ENCODE measurements around the gene LDB2. TPM values are rescaled to one million over a fixed set of nuclear protein-coding genes. Genes with fewer than 3 reads are reported as not detected.

LDB2 gene
- total RNA-seq, 4 donors from 2014 or later = 26.4 to 62.7 (median 40.7) TPM

DNA sequence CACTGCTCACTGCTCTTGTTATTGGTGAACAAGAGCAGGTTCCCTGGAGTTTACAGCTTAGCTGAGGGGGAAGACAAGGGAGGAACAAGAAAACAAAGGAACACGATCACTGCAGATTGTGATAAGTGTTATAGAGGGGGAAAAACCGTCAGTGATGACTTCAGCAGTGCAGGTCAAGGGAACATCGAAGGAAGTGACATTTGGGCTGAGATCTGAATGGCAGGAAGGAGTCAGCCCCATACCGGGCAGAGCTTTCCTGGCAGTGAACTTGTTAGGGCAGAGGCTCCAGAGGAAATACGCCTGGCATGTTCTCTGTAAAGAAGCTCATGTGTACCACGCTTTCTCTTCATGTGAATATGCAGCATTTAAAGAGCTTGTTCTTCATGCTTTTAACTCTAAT lies 78.1 kb downstream of the LDB2 start:
- Histone ChIP-seq H3K9me3 (no peaks in the 10 kb centered on the region), H3K27ac (no peak overlapping the region), H3K36me3 (no peaks in the 10 kb centered on the region), H3K27me3 (no peaks in the 10 kb centered on the region), H3K4me1 (no peaks in the 10 kb centered on the region), H3K4me3 (no peak overlapping the region)
- DNase-seq (ENCODE audit: low spot score in 2 of 2) = no peak
- TF ChIP-seq EP300 (IDR thresholded peaks at IDR 0.05) (peak in 1 of 2 donors; percentile 69), POLR2A (IDR thresholded peaks at IDR 0.05) (no peak)
- 26 to 29% methylated on average over 6 of the region's 6 CpGs for WGBS, 2 donors

DNA sequence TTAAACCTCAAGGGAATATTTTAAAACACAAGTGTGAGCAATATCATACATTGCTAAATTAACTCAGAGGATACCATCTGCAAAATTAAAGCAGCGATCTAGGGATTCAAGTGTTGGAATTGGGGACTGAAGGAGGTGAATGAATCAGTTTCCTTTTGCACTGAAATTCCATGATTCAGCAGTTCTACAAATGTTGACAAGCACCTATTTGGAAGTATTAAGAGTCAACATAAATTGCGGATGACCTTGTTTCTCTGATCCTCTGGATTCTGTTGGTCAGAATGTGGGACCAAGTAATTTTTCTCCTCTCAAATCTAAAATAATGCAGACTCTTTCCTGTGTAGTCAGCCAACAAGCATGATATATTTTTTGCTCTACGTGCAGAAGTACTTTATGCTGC lies 78.8 kb downstream of the LDB2 start:
- TF ChIP-seq POLR2A (IDR thresholded peaks at IDR 0.05) (no peak), EP300 (IDR thresholded peaks at IDR 0.05) (no peak)
- TF ChIP-seq, protein P1, sequence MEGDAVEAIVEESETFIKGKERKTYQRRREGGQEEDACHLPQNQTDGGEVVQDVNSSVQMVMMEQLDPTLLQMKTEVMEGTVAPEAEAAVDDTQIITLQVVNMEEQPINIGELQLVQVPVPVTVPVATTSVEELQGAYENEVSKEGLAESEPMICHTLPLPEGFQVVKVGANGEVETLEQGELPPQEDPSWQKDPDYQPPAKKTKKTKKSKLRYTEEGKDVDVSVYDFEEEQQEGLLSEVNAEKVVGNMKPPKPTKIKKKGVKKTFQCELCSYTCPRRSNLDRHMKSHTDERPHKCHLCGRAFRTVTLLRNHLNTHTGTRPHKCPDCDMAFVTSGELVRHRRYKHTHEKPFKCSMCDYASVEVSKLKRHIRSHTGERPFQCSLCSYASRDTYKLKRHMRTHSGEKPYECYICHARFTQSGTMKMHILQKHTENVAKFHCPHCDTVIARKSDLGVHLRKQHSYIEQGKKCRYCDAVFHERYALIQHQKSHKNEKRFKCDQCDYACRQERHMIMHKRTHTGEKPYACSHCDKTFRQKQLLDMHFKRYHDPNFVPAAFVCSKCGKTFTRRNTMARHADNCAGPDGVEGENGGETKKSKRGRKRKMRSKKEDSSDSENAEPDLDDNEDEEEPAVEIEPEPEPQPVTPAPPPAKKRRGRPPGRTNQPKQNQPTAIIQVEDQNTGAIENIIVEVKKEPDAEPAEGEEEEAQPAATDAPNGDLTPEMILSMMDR (IDR thresholded peaks at IDR 0.05) = no peak
- no peaks in the 10 kb centered on the region for H3K4me1 ChIP-seq
- H3K9me3 ChIP-seq = no peaks in the 10 kb centered on the region
- no peak overlapping the region for H3K27ac ChIP-seq
- H3K27me3 ChIP-seq = no peaks in the 10 kb centered on the region
- no peaks in the 10 kb centered on the region for H3K36me3 ChIP-seq
- WGBS, 2 donors = 79 to 82% methylated on average over 3 of the region's 3 CpGs
- H3K4me3 ChIP-seq = no peak overlapping the region
- DNase-seq (ENCODE audit: low spot score in 2 of 2) = no peak

DNA sequence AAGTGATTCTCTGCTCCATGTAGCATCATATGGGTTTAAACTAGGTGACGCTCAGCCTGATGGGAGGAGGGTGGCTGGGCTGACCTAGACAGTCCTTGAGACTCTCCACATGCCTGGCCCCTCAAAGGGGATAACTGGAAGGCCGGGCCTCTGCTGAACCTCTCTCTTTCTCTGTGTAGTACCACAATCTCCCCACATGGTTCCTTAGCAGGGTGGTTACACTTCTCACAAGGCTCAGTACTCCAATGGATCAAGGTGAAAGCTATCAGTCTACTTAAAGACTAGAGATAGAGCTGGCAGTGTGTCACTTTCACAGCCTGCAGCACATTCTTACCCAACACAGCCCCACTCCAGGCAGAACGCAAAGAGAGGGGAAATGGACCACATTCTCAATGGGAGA lies 80.4 kb downstream of the LDB2 start:
- H3K36me3 ChIP-seq = no peaks in the 10 kb centered on the region
- 87 to 88% methylated on average over 3 of the region's 3 CpGs for WGBS, 2 donors

DNA sequence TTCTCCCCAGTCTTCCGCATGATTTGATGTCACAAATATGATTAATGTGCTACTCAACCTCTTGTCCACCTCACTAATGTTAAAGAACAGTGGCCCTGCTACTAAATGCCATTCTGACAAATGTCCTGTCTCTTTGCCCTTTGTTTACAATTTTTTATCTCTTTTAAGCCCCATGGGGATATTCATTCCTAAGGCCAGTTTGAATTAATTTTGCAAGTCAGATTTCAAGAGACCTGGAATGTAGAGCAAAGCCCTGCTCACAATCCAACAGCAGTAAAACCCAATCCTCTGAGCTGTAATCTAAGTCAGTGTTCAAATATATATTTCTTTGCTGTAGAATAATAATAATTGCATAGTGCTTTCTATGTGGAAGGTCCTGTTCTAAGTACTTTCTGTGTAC lies 81.2 kb downstream of the LDB2 start:
- Histone ChIP-seq H3K36me3 (no peaks in the 10 kb centered on the region), H3K27me3 (no peaks in the 10 kb centered on the region), H3K4me1 (no peaks in the 10 kb centered on the region), H3K4me3 (no peak overlapping the region), H3K9me3 (no peaks in the 10 kb centered on the region), H3K27ac (no peak overlapping the region)
- DNase-seq (ENCODE audit: low spot score in 2 of 2) = no peak
- 87 to 88% methylated on average over 1 of the region's 1 CpG for WGBS, 2 donors
- TF ChIP-seq POLR2A (IDR thresholded peaks at IDR 0.05) (no peak), EP300 (IDR thresholded peaks at IDR 0.05) (no peak)
- TF ChIP-seq, protein P1 (IDR thresholded peaks at IDR 0.05) = no peak

More for the DNA sequence above, 80.4 kb downstream of the LDB2 start:
- DNase-seq (ENCODE audit: low spot score in 2 of 2) = no peak
- Histone ChIP-seq H3K9me3 (no peaks in the 10 kb centered on the region), H3K27me3 (no peaks in the 10 kb centered on the region), H3K27ac (no peak overlapping the region), H3K4me1 (no peaks in the 10 kb centered on the region), H3K4me3 (no peak overlapping the region)
- TF ChIP-seq EP300 (IDR thresholded peaks at IDR 0.05) (no peak), POLR2A (IDR thresholded peaks at IDR 0.05) (no peak)
- TF ChIP-seq, protein P1 (IDR thresholded peaks at IDR 0.05) = no peak

DNA sequence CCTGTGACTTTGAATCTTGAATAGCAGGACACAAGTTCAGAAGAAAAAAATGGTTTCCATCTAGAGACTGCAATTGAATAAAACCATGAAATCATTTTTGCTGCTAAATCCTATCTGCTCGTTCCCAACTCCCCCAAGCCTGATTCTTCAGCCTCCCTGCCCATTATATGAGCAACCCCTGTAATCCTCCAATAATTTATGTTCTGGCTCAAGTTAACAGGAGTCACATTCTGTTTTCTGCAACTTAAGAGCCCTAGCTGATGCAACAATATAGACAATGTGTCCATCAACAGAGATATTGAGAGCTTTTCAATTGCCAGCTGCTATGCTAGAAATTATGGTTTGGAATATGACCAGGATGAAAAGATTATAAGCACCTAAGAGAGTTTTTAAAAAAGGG lies 84.1 kb downstream of the LDB2 start:
- H3K36me3 ChIP-seq = no peaks in the 10 kb centered on the region
- 74 to 79% methylated on average over 1 of the region's 1 CpG for WGBS, 2 donors
- H3K9me3 ChIP-seq = peaks cover 0 to under 1% (median 0%) of the 10 kb centered on the region in 4 donors
- no peak overlapping the region for H3K4me3 ChIP-seq
- no peak for DNase-seq (ENCODE audit: low spot score in 2 of 2)
- no peaks in the 10 kb centered on the region for H3K27me3 ChIP-seq
- H3K27ac ChIP-seq = no peak overlapping the region
- TF ChIP-seq POLR2A (IDR thresholded peaks at IDR 0.05) (no peak), EP300 (IDR thresholded peaks at IDR 0.05) (no peak)
- TF ChIP-seq, protein P1 (IDR thresholded peaks at IDR 0.05) = no peak
- H3K4me1 ChIP-seq = no peaks in the 10 kb centered on the region

DNA sequence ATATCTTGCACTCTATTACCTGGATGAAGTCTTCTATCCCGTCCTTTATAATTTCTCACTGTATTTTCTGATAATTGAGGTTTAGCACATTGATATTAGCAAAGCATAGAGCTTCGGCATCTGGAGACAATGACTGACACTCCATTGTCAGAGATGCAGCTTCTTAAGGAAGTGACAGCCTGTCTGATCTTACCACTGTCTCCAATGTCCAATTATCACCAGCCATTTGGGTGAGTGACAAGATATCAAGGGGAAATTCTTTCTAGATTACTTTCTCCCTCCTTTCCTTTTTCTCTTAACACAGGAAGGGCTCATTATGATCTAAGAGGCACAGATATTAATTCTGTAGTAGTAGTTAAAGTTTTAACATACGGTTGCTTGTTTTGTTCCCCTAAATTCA lies 86.4 kb downstream of the LDB2 start:
- TF ChIP-seq, protein P1 (IDR thresholded peaks at IDR 0.05) = no peak
- TF ChIP-seq POLR2A (IDR thresholded peaks at IDR 0.05) = no peak
- TF ChIP-seq EP300 (IDR thresholded peaks at IDR 0.05) = no peak
- H3K36me3 ChIP-seq = no peaks in the 10 kb centered on the region
- 82 to 92% methylated on average over 3 of the region's 3 CpGs for WGBS, 2 donors
- no peaks in the 10 kb centered on the region for H3K27me3 ChIP-seq
- no peak overlapping the region for H3K4me3 ChIP-seq
- H3K4me1 ChIP-seq = no peaks in the 10 kb centered on the region
- DNase-seq (ENCODE audit: low spot score in 2 of 2) = no peak
- peaks cover 0 to 5% (median 0%) of the 10 kb centered on the region in 4 donors for H3K9me3 ChIP-seq
- H3K27ac ChIP-seq = no peak overlapping the region

Data from tibial nerve (tissue), 4 donors.